ENCODE data around the gene OR2H1.

OR2H1 gene

GRCh38 chr6:29510746-29511300 is 53.9 kb downstream of the OR2H1 start:
- no peak for DNase-seq (ENCODE audit: low read depth)
